LNCAP (cell line): ENCODE data around the gene NADSYN1.

Experiments
- CTCF ChIP-seq: fragments of 450-650 bp; IDR thresholded peaks from 2 replicates; pipeline ENCODE4 v1.5.1; 2017; ENCODE audit warnings: mild to moderate bottlenecking

The NADSYN1 gene

GRCh38 chr11:71453037-71453917 is at the start of gene NADSYN1:
TSS of gene NADSYN1 (plus strand) at chr11:71453203. CDS start at chr11:71453297, 94 bp downstream.
- TF ChIP-seq CTCF = no peak

DNA sequence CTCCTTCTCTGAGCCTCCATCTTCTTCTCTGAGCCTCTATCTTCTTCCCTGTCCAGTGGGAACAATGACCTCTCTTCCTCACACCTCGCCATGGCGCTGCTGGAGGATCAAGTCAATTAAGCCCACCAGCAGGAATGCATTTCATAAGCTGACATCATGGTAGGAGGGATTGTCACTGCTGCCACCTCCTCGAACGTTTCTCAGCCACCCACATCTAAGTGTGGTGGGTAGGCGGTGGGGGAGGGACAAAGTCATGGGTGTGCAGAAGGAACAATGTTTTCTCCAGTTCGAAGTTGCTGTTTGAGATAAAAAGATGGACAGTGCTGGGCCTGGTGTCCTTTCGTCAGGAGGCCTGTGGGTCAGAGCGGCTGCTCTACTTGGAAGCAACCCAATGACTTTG is 48.8 kb upstream of the NADSYN1 start:
- no peak for TF ChIP-seq CTCF

DNA sequence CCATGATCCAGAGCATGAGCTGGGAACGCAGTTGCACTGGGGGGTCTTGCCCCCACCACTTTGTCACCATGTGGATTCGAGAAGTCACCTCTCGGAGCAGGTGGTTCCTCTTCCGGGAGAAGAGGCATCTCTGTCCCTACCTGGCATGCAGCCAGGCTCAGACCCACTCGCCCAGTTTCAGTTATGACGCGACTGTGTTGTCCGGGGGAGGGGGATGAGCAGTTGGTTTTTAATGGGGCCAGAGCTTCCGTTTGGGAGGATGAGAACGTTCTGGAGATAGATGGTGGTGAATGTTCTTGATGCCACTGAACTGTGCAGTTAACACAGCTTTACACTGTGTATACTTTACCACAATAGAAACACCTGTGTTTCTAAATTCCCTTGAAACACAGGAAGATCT is 46.3 kb upstream of the NADSYN1 start:
- no peak for TF ChIP-seq CTCF

GRCh38 chr11:71407356-71407755 is 45.6 kb upstream of the NADSYN1 start:
- TF ChIP-seq CTCF = no peak

- no peak for TF ChIP-seq CTCF
Observed at GRCh38 chr11:71408826-71409225, 44.2 kb upstream of the NADSYN1 start.

- no peak for TF ChIP-seq CTCF
Observed at GRCh38 chr11:71410363-71410966, 42.5 kb upstream of the NADSYN1 start.

- TF ChIP-seq CTCF = no peak
Observed at GRCh38 chr11:71414645-71415044, 38.4 kb upstream of the NADSYN1 start.
